Stimulated activated CD8-positive, alpha-beta memory T cell treated with anti-CD3 and anti-CD28 coated beads, Interleukin-7, amount 100 ng/mL, for 24 hours (primary cell): Measurements from ENCODE around the gene EPS8L3.
"Not testable (repeated sequence)": the region's sequence is repeated elsewhere in the genome, so short reads cannot be mapped to it uniquely, and the experiment has no call there.

ENCODE experiments used
- DNase-seq: peaks from one replicate; pipeline ENCODE4 v3.0.0-alpha.2; 2020; ENCODE audit warnings: low read depth

The EPS8L3 gene, protein sequence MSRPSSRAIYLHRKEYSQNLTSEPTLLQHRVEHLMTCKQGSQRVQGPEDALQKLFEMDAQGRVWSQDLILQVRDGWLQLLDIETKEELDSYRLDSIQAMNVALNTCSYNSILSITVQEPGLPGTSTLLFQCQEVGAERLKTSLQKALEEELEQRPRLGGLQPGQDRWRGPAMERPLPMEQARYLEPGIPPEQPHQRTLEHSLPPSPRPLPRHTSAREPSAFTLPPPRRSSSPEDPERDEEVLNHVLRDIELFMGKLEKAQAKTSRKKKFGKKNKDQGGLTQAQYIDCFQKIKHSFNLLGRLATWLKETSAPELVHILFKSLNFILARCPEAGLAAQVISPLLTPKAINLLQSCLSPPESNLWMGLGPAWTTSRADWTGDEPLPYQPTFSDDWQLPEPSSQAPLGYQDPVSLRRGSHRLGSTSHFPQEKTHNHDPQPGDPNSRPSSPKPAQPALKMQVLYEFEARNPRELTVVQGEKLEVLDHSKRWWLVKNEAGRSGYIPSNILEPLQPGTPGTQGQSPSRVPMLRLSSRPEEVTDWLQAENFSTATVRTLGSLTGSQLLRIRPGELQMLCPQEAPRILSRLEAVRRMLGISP

DNA sequence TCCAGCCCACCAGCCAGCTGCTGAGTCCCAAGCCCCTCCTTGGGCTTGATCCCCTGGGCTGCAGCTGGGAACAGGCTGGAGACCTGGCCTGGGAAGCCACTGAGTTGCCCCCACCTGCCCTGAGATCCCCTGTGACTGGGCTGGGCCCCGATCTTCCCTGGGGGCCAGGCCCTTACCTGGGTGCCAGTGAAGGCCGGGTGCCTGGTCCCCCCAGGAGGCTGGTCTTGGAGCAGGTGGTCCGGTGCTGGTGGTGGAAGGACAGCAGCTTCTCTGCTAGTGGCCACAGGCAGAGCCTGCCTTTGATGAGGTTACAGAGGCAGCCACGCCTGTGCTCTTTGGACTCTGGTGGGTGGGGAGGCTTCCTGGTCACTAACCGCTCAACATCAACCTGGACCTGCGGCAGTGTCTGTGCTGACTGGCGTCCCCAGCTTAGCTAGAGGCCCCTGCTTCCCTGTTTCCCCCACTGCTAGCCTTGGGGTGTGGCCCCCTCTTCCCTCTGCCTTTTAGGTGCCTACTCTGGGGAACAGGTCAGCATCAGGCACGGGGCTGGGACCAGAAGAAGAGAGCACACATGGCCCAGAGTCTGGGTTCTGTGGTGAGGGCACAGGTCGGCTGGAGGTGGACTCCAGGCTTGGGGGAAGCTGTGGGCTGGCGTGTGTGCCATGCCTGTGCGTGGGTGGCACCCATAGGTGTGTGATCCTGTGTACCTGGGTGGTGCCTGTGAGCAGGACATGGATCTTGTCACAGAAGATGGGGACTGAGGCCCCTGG lies at the start of gene EPS8L3:
Gene EPS8L3 (minus strand): TSS at position 278 of the 770 bp plus-strand sequence. CDS start 2,174 bp downstream, outside the sequence.
- DNase-seq: no peak

DNA sequence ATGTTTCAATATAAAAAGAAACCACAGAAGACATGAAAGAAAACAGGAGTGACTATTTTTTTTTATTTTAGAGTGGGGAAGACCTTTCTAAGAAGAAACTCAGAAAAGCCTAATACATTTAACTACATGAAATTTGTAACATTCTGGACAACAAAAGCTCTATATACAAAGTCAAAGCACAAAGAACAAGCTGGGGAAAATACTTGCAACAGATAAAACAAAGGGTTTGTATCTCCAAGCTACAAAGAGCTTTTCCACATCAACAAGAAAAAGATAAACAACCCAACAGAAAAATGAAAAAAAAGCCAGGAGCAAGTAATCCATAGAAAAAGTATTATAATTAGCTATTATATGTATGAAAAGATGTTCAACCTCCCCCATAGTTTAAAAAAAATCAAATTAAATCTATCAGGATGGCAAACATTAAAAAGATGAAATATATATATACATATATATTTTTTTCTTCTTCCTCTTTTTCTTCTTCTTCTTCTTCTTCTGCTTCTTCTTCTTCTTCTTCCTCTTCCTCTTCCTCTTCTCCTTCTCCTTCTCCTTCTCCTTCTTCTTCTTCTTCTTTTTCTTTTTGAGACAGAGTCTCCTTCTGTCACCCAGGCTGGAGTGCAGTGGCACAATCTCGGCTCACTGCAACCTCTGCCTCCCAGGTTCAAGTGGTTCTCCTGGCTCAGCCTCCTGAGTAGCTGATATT lies 49.1 kb upstream of the EPS8L3 start:
- no peak for DNase-seq

DNA sequence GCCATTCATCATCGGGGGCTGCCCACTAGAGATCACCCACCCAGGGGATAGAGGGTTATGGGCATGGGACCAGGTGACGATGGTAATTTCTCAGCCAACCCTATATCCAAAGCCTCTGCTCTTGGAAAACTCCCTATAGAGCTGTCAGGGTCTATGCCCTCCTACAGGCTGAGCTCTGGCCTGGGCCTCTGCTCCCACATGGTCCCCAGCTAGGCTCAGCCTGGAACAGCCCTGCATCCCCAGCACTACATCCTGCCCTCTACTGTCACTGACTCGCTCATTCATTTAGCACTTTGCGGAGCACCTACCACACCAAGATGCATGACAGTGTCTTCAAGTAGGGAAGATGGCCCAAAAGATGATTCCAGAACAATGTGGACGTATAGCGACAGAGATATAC lies 45.0 kb upstream of the EPS8L3 start:
- DNase-seq: no peak

DNA sequence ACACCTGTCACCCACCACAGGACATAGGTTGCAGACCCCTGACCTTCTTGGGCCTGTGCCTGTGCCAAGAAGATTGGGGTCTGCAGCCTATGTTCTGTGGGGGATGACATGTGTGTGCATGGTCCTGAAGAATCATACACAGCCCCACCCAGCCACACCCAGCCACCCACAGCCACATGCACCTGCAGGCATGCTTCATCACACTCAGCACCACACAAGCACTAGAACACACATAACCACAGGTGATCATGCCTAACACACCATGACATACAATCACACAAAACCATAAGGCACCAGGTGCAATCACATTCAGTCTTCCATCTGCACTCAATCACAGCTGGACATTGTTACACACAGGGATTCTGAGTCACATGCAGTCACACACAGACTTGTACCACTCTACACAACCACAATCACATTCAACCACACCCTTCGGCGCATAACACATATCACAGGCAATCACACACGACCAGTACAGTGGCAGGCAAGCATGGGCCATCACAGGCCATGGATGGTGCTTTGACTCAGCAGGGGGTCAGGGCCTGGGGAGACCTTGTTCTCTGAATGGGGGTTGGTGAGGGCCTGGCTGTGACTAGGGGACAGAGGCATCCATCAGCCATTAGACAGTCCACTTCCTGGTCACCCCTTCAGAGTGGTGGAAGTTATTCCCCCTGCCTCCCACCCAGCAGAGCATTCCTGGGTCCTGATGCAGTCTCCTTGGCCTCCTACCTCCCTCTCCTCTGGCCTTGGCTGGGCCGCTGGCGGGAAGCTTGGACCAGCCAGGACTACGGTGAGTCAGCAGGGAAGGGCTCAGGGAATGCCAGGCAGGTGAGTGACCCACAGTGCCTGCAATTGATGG lies 44.3 kb upstream of the EPS8L3 start:
- no peak for DNase-seq

DNA sequence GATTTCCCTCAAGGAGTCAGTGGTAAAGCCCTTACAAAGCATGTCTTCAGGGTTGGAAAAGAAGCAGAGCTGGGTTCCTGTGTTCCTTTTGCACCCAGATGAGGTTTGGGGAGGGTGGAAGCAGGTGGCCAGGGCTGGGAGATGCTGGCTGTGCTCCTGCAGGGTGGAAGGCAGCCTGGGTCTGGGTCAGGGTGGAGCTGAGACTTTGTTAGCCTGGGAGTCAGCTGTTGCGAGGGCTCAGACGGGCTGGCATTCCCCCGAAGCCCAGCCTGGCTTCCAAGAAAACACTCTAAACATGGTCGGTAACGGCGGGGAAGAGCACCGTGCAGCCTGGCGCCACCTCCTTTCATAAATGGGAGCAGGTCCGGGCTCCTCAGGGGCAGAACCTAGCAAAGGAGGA lies 43.7 kb upstream of the EPS8L3 start:
- no peak for DNase-seq

DNA sequence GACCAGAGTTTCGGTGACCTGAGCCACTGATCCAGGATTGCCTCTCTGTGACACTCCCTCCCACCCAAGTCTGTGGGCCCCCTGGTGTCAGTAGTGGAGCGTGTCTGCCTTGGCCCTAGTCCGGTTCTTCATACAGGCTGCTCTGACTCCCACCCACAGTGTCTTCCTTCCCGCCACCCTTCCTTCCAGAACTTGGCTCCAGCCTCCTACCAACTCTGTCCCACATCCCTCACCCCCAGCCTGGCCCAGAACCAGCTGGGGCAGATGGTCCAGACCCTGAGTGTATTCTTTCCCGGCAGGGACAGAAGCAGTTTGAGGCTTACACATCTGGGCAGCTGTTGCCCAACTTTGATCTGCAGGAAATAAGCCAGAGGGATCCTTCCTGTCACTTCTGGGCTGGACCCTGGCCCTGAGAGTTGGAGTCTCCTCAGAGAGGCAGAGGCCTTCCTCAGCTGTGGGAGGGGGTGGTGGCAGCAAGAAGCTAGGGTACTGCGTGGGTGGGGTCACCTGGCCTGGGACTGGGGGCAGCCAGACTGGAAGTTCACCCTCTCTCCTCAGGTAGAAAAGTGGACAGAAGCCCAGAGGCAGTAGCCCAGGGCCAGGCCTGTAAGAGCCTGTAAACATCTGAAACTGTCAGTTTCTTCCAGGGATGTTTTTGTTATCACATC lies 43.1 kb upstream of the EPS8L3 start:
- no peak for DNase-seq

DNA sequence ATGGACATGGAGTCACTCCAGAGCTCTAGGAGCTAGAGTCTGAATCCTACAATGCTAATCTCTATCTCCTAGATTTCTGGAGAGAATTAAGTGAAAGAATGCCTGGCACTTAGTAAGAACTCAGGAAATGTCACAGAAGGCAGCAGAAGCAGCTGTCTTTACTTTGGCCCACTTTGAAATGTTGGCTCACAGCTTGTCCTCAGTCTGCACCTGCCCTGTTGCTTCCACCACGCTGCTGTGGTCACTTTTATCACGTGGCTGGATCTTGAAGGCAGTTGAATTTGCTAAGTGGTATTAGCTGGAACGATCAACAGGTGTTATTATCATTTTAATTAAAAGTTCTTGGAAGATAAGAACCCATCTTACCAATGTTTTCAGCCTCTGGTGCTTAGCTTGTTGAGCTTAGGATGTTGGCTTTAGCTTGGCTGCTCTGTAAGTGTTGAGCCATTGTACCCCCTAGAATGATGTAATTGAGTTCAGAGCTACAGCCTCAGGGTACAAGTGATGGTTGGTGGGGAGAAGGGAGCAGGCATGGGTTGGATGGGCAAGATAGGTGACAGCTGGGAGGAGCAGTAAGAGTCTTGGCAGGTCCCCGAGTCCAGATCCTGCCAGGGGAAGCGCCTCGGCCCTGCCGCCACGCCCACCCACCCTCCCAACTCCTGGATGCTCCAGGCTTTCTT lies 41.9 kb upstream of the EPS8L3 start:
- no peak for DNase-seq

DNA sequence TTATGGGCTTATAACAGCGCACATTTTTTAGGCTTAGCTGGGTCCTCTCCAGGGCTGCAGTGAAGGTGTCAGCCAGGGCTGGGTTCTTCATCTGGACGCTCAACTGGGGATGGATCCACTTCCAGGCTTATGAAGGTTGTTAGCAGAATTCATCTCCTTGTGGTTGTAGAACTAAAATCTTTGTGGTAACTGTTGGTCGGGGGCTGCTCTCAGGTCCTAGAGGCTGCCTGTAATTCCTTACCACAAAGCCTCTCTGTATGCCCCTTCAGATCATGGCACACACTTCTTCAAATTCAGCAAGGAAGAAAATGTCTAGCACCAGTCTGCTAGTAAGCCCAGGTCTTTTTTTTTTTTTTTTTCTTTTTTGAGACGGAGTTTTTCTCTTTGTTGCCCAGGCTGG lies 40.9 kb upstream of the EPS8L3 start:
- no peak for DNase-seq

DNA sequence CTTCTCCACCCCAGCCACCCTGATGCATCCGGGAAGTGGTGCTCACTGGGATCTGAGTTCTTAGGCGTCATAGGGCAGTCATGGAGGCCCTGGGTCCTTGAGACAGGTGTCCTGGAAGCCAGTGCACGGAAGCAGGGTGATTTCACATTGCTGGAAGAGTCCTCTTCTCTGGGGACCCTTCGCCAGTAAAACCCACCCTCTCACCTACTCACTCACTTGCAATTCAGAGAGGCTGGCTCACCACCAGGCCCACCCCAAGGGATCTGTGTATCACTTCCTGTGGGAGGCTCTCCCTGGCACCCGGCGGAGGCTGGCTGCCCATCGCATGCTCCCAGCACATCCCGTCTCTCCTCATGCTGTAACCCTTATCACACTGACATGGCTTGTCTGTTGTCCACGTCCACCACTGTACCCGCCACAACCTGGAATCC lies 40.2 kb upstream of the EPS8L3 start:
- no peak for DNase-seq

DNA sequence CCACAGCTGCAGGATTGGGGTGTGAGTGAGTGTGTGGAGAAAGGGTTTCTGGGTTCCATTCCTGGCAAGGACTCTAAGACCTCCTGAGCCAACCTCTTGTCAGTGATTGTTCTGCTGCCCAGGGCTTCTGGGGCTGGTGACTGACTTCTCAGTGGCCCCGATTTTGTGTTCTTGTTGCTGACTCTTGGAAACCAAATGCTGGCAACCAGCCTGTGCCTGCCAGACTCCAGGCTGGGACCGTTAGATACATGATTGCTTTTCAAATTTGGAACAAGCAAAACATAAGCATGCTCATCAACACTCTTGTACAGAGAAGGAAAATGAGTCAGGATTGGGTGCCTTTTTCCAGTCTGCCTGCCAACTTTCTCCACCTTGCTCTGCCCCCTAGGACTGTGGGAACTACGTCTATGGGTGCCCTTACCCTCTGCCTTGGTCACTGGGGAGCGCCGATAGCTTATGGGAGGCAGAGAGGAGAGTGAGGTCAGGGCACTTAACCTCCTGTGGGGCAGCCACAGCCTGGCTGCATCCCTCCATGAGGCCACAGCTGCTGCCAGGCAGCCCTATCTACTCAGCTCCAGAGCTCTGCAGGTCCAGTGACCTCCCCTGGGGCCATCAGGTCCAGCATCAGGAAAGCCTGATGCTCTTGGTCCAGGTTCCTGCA lies 39.3 kb upstream of the EPS8L3 start:
- no peak for DNase-seq

DNA sequence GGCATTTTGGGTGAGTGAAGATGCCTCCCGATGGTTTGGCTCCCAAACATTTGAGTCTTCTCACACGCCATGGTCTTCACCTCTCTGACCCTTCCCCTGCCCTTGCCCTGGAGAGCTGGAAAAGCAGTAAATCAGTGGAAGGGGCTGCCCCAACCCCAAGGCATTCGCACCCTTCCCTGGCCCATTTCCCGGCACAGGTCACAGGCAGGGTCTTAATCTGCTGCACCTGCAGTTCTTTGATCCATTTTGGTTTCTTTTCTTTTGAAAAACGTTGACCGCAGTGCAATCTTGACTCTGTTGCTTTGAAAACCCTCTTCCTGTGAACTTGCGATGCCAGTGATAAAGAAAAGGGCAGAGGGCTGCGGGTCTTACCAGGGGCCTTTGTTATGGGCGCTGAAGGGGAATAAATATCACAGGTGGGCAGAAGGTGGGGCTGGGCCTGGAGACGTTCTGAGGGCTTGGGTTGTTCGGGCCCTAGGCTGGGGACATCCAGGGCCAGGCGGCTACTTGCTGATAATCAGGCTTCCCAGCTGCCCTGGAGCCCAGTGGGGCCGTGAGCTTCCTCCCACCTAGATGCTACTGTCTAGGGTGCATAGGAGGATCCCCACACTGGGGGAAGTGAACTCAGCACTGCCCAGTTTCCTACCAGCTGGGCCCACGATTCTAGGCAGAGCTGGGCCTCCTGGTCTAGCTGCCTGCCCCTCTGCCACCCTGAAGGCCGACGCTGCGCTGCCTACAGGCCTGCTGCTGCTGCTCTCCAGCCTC lies 38.6 kb upstream of the EPS8L3 start:
- no peak for DNase-seq

DNA sequence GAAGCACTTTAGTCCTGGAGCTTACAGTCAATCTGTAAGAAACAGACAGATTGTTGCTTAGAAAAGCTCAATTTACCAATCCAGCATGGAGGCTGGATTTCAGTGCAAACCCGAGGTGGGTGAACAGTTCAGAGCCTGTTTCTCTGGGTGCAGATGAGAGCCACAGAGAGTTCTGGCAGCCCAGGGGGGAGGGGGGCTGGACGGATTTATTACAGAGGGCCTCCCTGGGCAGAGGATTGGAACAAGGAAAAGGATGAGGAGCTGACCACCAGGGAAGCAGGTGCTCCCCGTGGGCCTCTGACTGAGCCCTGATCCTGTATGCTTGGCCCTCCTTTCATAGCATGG lies 38.0 kb upstream of the EPS8L3 start:
- no peak for DNase-seq

DNA sequence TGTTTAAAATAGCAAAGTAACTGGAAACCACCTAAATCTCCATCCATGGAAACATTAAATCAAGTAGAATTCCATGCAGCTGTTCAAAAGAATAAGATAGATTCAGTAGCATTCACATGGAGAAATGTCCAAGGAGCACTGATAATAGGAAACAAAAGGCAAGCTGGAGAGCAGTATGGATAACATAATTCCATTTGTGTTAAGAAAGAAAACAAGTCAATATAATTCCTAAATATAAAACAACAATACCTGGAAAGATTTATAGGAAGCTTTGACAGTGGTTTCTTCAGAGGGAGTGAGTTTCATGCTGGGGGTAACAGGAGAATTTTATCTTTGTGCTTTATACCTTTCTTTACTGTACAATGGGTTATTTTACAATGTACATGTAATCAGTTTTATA lies 36.6 kb upstream of the EPS8L3 start:
- DNase-seq: no peak

DNA sequence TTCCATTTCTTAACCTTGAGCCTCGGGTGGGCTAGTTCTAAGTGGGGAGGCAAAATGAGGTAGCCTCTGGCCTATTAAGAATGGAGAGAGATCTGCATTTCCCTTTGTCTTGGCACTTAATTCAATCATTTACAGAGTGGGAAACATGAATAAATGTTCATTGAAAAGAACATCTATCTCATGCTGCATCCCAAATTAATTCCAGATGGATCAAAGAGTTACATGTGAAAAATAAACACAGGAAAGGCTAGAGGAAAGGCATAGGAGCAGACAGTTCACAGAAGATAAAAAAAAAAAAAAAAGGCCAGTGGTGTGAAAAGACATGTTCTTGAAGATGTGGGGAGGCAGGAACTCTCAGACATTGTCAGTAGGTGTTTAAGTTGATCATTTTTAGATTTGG lies 35.7 kb upstream of the EPS8L3 start:
- DNase-seq: no peak

DNA sequence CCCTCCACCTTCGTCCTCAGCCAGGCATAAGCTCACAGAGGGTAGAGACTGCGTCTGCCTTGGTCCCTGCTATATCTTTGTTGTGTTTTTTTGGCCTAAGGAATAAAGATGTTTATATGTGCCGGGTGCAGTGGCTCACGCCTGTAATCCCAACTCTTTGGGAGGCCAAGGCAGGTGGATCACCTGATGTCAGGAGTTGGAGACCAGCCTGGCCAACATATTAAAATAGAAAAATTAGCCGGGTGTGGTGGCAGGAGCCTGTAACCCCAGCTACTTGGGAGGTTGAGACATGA lies 33.5 kb upstream of the EPS8L3 start:
- DNase-seq: not testable (repeated sequence)

DNA sequence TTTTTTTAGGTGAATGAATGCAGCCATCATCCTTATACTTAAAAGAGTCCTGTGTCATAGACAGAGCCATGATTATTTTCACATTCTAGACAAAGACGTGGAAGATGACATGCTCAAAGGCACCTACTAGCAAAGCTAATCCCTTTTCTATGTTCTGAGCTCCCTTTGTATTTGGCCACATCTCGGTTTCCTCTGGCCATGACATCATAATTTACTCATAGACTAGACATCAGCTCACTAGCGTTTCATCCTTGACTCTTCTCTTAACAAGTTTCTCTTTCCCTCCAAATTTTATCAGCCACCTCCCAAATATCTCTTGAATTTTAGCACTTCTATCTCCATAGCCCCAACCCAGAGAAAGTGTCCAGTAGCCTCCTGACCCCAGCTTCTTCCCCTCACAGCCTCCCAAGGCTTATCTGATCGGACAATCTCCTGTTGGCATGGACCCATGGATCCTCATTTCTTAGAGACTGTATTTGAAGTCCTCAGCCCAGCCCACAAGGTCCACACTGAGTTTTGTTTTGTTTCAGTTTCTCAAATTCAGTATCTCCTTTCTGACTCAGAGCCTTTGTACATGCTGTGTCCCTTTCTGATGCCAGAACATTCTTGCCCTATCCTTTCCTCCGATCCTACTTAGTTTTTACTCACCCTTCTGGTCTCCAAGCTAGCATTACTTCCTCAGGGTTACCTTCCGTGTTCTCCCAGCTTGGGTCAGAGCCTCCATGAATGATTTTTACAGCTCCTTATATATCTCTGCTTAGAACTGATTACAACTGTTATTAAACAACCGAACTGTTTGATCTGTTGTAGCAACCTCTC lies 33.0 kb upstream of the EPS8L3 start:
- DNase-seq: no peak

DNA sequence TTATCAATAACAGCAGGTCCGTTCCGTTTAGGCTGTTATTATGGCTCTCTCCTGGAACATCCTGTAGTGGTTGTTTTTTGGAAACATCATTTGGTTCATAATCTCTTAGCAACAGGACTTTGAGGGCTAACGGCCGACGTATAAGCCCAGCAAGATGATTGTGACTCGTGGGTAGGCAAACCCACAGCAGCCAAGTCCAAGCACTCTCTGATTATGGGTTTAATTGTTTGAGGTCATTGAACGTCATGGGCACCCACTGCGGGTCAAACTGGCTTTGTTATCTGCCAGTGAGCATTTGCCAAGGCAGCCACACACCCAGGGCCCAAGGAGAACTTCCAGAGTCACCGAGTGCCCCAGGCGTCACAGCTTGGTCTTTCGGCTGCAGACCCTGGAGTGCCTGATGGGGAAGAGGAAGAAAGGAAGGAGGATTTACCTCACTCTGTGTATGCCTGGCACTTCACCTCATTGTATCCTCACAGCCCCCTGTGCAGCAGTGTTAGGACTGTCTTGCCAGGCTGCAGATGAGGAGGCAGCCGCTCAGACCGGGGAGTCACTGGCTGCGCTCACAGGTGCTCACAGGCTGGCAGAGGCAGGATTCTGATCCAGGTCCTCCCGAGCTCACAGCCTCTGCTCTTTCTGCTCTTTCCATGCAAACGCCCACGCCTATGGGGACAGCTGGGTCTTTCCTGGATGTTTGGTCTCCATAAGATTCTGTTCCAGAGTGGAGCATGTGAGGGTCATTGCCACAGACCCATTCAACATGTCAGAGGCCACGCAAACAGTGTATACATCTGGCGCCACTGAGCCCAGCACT lies 30.8 kb upstream of the EPS8L3 start:
- no peak for DNase-seq
